ENCODE results near the gene WDR17. TPM values are rescaled to one million over a fixed set of nuclear protein-coding genes. Genes with fewer than 3 reads are reported as not detected.

WDR17 gene
- total and polyA plus RNA-seq, 2 donors (not counting 3 experiments of a cell fraction or from before 2014, with no cell fraction given) = 0.07 to 0.42 TPM

DNA sequence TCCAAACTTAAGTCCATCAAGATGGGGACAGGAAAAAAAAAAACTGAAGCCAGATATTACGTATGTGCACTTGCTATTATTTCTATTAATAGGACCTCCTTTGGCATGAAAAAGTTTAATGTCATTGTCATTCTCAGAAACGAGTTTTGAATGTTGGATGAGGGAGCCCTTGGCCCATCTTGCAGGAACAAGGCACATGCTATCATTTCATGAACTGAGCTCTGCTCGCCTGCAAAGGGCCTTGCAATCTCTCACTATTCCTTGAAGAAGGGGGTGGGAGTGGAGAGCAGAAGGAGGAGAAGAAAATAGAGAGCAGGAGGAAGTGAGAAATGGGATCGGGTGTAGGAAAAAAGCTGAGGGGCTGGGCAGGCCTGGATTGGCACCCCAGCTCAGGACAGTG lies 164.0 kb downstream of the WDR17 start:
- H3K27ac ChIP-seq (ENCODE audit: insufficient read depth, low read depth, low read length) = no peak overlapping the region
- no peak for TF ChIP-seq MYC (IDR thresholded peaks at IDR 0.05; ENCODE audit: low read depth, low read length)
- no peak for TF ChIP-seq FOS (IDR thresholded peaks at IDR 0.05; ENCODE audit: borderline replicate concordance, insufficient read depth, low read length)
- TF ChIP-seq JUN (IDR thresholded peaks at IDR 0.05; ENCODE audit: borderline replicate concordance, insufficient read depth, insufficient read length, low read depth) = no peak
- no peak for TF ChIP-seq CTCF (IDR thresholded peaks at IDR 0.05; ENCODE audit: extremely low read depth in 1 of 2, insufficient read depth in 1 of 2, low read depth in 1 of 2, low read length in 2 of 2)
- no peak for TF ChIP-seq POLR2A (IDR thresholded peaks at IDR 0.05; ENCODE audit: low read depth, low read length)
- TF ChIP-seq, protein P1, sequence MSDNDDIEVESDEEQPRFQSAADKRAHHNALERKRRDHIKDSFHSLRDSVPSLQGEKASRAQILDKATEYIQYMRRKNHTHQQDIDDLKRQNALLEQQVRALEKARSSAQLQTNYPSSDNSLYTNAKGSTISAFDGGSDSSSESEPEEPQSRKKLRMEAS (IDR thresholded peaks at IDR 0.05; ENCODE audit: insufficient read depth, insufficient read length) = no peak
- TF ChIP-seq POLR2AphosphoS5 (IDR thresholded peaks at IDR 0.05; ENCODE audit: insufficient read depth, low read depth, low read length) = no peak
- TF ChIP-seq GATA2 (IDR thresholded peaks at IDR 0.05; ENCODE audit: insufficient read depth, insufficient read length, low read depth, low read length) = no peak
- no peak for TF ChIP-seq EZH2 (IDR thresholded peaks at IDR 0.05; ENCODE audit: borderline replicate concordance, low read depth, low read length, severe bottlenecking)
- ChIA-PET CTCF (interaction anchor here (1.2 kb wide), 1 partner anchor 12 kb away, joined by 3 read pairs; no protein-coding TSS in a partner anchor), POLR2A (no interaction called here)
- H3K4me2 ChIP-seq (ENCODE audit: insufficient read depth, low read length) = no peak overlapping the region
- H3K9me1 ChIP-seq (replicated peaks; ENCODE audit: control insufficient read depth, extremely low read depth, insufficient read depth, low read length) = no peaks in the 10 kb centered on the region
- no peaks in the 10 kb centered on the region for H3K79me2 ChIP-seq (ENCODE audit: control insufficient read depth, insufficient read depth, low read length)
- H2AFZ ChIP-seq (ENCODE audit: low read depth, low read length) = no peak overlapping the region
- H3K9me3 ChIP-seq (replicated peaks; ENCODE audit: control insufficient read depth, insufficient read depth, low read length) = no peaks in the 10 kb centered on the region
- no TSS peak for BruUV-seq (replicated peaks)
- DNase-seq (ENCODE audit: low read depth, low spot score) (no peak), FAIRE-seq (no peak)
- intact Hi-C loops (cut with micrococcal nuclease) (no loop called here), dilution Hi-C loops (cut with MboI; ENCODE audit: extremely low pct_ligation_motif_present, low sequenced_read_pairs) (no loop called here)
- H3K4me3 ChIP-seq (replicated peaks in 1 of 3; ENCODE audit: insufficient read depth in 1 of 3, low read depth in 1 of 3, low read length in 3 of 3) = no peak overlapping the region
- no peaks in the 10 kb centered on the region for H3K27me3 ChIP-seq (ENCODE audit: control insufficient read depth in 2 of 2, insufficient read depth in 2 of 2, low read length in 2 of 2)
- H4K20me1 ChIP-seq (replicated peaks; ENCODE audit: control insufficient read depth, extremely low read depth, insufficient read depth, low read length) = no peaks in the 10 kb centered on the region
- H3K9ac ChIP-seq (replicated peaks; ENCODE audit: extremely low read depth, insufficient read depth, low read length) = no peak overlapping the region
- no peaks in the 10 kb centered on the region for H3K36me3 ChIP-seq (ENCODE audit: control insufficient read depth in 2 of 2, extremely low read depth in 1 of 2, insufficient read depth in 2 of 2, low read length in 2 of 2)
- no peaks in the 10 kb centered on the region for H3K4me1 ChIP-seq (ENCODE audit: control insufficient read depth, extremely low read depth, insufficient read depth, low read length)

Small RNAs within 50 kb of the gene (small RNA-seq; reads per million reads assigned to genes)
- gene RF00432 (ENCODE audit: insufficient read depth, insufficient read length, low read depth, low replicate concordance) = not detected

Other genes with a start within 250 kb of the WDR17 start
- gene SPATA4, start 129.7 kb downstream of the WDR17 start, total RNA-seq = not detected in 2 replicates
- gene SPATA4, start 129.7 kb downstream of the WDR17 start, polyA plus RNA-seq = not detected in 2 replicates
- not detected in 2 replicates for gene ASB5, start 203.4 kb downstream of the WDR17 start, total RNA-seq
- gene ASB5, start 203.4 kb downstream of the WDR17 start, polyA plus RNA-seq = not detected in 2 replicates

Measured in endothelial cell of umbilical vein (primary cell).